HG03354 (cell line): ENCODE results near the gene FBXW8.

Source experiments
- ATAC-seq: cut with Tn5 transposase; IDR thresholded peaks from one replicate; pipeline ENCODE4 v1.9.1; 2021; ENCODE audit warnings: mild to moderate bottlenecking; ENCODE audit not compliant: unreplicated experiment, poor library complexity, severe bottlenecking

FBXW8 gene

GRCh38 chr12:116977465-116978380 is 67.0 kb downstream of the FBXW8 start:
- ATAC-seq, result no peak

GRCh38 chr12:116978791-116979508 is 68.2 kb downstream of the FBXW8 start:
- no peak for ATAC-seq

GRCh38 chr12:116980083-116980482 is 69.3 kb downstream of the FBXW8 start:
- ATAC-seq, result no peak

GRCh38 chr12:116982791-116983411 is 72.2 kb downstream of the FBXW8 start:
- ATAC-seq, result no peak

GRCh38 chr12:116984098-116984497 is 73.3 kb downstream of the FBXW8 start:
- no peak for ATAC-seq

GRCh38 chr12:116990329-116990728 is 79.6 kb downstream of the FBXW8 start:
- ATAC-seq, result no peak

- ATAC-seq, result no peak
Observed at GRCh38 chr12:116990971-116991966, 80.5 kb downstream of the FBXW8 start.

- ATAC-seq, result no peak
Observed at GRCh38 chr12:116996093-116996492, 85.3 kb downstream of the FBXW8 start.

- ATAC-seq, result no peak
Observed at GRCh38 chr12:116996621-116997020, 85.9 kb downstream of the FBXW8 start.

- ATAC-seq, result no peak
Observed at GRCh38 chr12:116999066-116999465, 88.3 kb downstream of the FBXW8 start.

GRCh38 chr12:117000316-117000715 is 89.6 kb downstream of the FBXW8 start:
- no peak for ATAC-seq

GRCh38 chr12:117002051-117002817 is 91.5 kb downstream of the FBXW8 start:
- no peak for ATAC-seq

GRCh38 chr12:117003883-117004404 is 93.2 kb downstream of the FBXW8 start:
- ATAC-seq, result no peak

GRCh38 chr12:117005417-117006046 is 94.8 kb downstream of the FBXW8 start:
- no peak for ATAC-seq

- ATAC-seq, result no peak
Observed at GRCh38 chr12:117006333-117006732, 95.6 kb downstream of the FBXW8 start.

- no peak for ATAC-seq
Observed at GRCh38 chr12:117007577-117007976, 96.8 kb downstream of the FBXW8 start.

- ATAC-seq, result no peak
Observed at GRCh38 chr12:117009759-117010158, 99.0 kb downstream of the FBXW8 start.
